Measurements from ENCODE around the gene FCRLB. TPM values are rescaled to one million over a fixed set of nuclear protein-coding genes. Genes with fewer than 3 reads are reported as not detected.
"Not testable (repeated sequence)": the region's sequence is repeated elsewhere in the genome, so short reads cannot be mapped to it uniquely, and the experiment has no call there.

The FCRLB gene
- total RNA-seq: 1 to 10 TPM in 1 of 2 donors, under 1 TPM in 1; 0.33 to 2.9 TPM
- under 1 TPM; 0.38 to 0.76 TPM for polyA plus RNA-seq

GRCh38 chr1:161720956-161721737, at the start of gene FCRLB:
Gene FCRLB, plus strand, starts transcription at chr1:161721544. Its CDS starts 1,129 bp downstream, at chr1:161722673.
- Histone ChIP-seq H3K36me3 (ENCODE audit: control insufficient read depth in 4 of 4, insufficient read depth in 3 of 4, low read depth in 1 of 4, low read length in 3 of 4) (no peaks in the 10 kb centered on the region), H3K9ac (ENCODE audit: low read depth in 1 of 2, low read length in 2 of 2) (no peak within 1 kb of the TSS), H3K4me1 (ENCODE audit: control insufficient read depth in 4 of 4, insufficient read depth in 4 of 4, low read length in 3 of 4) (peaks cover 2 to 7% (median 5%) of the 10 kb centered on the region in 4 donors), H3K4me3 (ENCODE audit: low read depth in 1 of 3, low read length in 3 of 3) (no peak within 1 kb of the TSS), H3K9me3 (ENCODE audit: control insufficient read depth in 4 of 4, low read length in 3 of 4) (no peaks in the 10 kb centered on the region), H3K27me3 (ENCODE audit: control insufficient read depth in 4 of 4, insufficient read depth in 4 of 4, low read length in 3 of 4) (no peaks in the 10 kb centered on the region), H3K27ac (ENCODE audit: low read depth in 1 of 2, low read length in 2 of 2) (no peak within 1 kb of the TSS)
- 59% methylated on average over 4 of the region's 4 CpGs for WGBS
- no peak for DNase-seq (ENCODE audit: low spot score)
- TF ChIP-seq, protein P1, sequence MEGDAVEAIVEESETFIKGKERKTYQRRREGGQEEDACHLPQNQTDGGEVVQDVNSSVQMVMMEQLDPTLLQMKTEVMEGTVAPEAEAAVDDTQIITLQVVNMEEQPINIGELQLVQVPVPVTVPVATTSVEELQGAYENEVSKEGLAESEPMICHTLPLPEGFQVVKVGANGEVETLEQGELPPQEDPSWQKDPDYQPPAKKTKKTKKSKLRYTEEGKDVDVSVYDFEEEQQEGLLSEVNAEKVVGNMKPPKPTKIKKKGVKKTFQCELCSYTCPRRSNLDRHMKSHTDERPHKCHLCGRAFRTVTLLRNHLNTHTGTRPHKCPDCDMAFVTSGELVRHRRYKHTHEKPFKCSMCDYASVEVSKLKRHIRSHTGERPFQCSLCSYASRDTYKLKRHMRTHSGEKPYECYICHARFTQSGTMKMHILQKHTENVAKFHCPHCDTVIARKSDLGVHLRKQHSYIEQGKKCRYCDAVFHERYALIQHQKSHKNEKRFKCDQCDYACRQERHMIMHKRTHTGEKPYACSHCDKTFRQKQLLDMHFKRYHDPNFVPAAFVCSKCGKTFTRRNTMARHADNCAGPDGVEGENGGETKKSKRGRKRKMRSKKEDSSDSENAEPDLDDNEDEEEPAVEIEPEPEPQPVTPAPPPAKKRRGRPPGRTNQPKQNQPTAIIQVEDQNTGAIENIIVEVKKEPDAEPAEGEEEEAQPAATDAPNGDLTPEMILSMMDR (IDR thresholded peaks at IDR 0.05; ENCODE audit: low read depth, low read length, missing input control): no peak
- TF ChIP-seq RAD21 (IDR thresholded peaks at IDR 0.05): no peak
- TF ChIP-seq, protein P2, sequence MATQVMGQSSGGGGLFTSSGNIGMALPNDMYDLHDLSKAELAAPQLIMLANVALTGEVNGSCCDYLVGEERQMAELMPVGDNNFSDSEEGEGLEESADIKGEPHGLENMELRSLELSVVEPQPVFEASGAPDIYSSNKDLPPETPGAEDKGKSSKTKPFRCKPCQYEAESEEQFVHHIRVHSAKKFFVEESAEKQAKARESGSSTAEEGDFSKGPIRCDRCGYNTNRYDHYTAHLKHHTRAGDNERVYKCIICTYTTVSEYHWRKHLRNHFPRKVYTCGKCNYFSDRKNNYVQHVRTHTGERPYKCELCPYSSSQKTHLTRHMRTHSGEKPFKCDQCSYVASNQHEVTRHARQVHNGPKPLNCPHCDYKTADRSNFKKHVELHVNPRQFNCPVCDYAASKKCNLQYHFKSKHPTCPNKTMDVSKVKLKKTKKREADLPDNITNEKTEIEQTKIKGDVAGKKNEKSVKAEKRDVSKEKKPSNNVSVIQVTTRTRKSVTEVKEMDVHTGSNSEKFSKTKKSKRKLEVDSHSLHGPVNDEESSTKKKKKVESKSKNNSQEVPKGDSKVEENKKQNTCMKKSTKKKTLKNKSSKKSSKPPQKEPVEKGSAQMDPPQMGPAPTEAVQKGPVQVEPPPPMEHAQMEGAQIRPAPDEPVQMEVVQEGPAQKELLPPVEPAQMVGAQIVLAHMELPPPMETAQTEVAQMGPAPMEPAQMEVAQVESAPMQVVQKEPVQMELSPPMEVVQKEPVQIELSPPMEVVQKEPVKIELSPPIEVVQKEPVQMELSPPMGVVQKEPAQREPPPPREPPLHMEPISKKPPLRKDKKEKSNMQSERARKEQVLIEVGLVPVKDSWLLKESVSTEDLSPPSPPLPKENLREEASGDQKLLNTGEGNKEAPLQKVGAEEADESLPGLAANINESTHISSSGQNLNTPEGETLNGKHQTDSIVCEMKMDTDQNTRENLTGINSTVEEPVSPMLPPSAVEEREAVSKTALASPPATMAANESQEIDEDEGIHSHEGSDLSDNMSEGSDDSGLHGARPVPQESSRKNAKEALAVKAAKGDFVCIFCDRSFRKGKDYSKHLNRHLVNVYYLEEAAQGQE (IDR thresholded peaks at IDR 0.05): no peak
- no peak for TF ChIP-seq TAF1 (conservative IDR thresholded peaks at IDR 0.05)
- no peak for TF ChIP-seq HNF4A (conservative IDR thresholded peaks at IDR 0.05)
- no peak for TF ChIP-seq SP1 (IDR thresholded peaks at IDR 0.05)
- no peak for TF ChIP-seq MAX (IDR thresholded peaks at IDR 0.05)
- TF ChIP-seq NR2F2 (IDR thresholded peaks at IDR 0.05): no peak
- TF ChIP-seq ATF3 (IDR thresholded peaks at IDR 0.05): no peak
- TF ChIP-seq RXRA (IDR thresholded peaks at IDR 0.05): no peak
- no peak for TF ChIP-seq HNF4G (IDR thresholded peaks at IDR 0.05)
- no peak for TF ChIP-seq JUND (IDR thresholded peaks at IDR 0.05)
- no peak for TF ChIP-seq FOXA1 (IDR thresholded peaks at IDR 0.05)
- no peak for TF ChIP-seq EGR1 (IDR thresholded peaks at IDR 0.05; ENCODE audit: low read depth in 2 of 2)
- TF ChIP-seq GABPA (IDR thresholded peaks at IDR 0.05 in 1 of 2, conservative IDR thresholded peaks at IDR 0.05 in 1 of 2): no peak

DNA sequence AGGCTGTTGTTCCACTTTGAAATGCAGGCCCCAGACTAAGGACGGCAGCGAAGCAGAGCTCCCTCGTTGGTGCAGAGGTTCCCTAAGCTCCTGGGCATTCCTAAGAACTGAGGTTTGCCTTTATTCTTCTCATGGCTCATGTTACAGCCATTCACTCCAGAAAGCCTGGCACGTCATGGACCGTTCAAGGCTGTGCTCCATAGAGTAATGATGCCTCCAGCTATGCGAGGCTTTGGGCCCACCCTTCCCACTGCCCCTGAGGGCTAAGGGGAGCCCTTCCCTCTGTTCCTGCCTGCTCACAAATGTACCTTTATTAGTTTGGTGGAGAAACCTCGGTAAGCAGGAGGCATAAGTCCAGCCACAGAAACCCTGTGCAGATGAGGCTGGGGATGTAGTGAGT, 47.9 kb upstream of the FCRLB start:
- H3K27me3 ChIP-seq (ENCODE audit: control insufficient read depth in 4 of 4, insufficient read depth in 4 of 4, low read length in 3 of 4); DNase-seq (ENCODE audit: low spot score); H3K4me3 ChIP-seq (ENCODE audit: low read depth in 1 of 3, low read length in 3 of 3); H3K9ac ChIP-seq (ENCODE audit: low read depth in 1 of 2, low read length in 2 of 2); H3K27ac ChIP-seq (ENCODE audit: low read depth in 1 of 2, low read length in 2 of 2); H3K9me3 ChIP-seq (ENCODE audit: control insufficient read depth in 4 of 4, low read length in 3 of 4); H3K36me3 ChIP-seq (ENCODE audit: control insufficient read depth in 4 of 4, insufficient read depth in 3 of 4, low read depth in 1 of 4, low read length in 3 of 4): not testable (repeated sequence)
- 96% methylated on average over 7 of the region's 7 CpGs for WGBS
- H3K4me1 ChIP-seq (ENCODE audit: control insufficient read depth in 4 of 4, insufficient read depth in 4 of 4, low read length in 3 of 4): peaks cover 4 to 20% (median 17%) of the 10 kb centered on the region in 4 donors

DNA sequence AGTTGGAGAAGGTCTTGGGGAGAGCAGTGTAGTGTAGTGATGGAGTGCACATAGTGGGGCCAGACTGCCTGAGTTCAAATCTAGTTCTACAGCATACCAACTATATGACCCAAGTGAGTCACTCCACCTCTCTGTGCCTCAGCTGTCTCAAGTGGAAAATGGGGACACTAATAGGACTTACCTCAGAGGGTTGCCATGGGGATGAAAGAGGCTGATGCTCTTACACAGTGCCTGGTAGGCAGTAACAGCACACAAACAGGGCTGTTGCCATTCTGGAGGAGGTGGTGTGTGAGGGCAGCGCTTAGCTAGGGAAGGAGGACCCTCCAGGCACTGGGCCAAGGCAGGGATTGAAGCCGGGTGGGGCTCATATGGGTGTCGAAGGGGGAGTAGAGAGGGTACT, 46.9 kb upstream of the FCRLB start:
- H3K4me1 ChIP-seq (ENCODE audit: control insufficient read depth in 4 of 4, insufficient read depth in 4 of 4, low read length in 3 of 4): peaks cover 4 to 24% (median 19%) of the 10 kb centered on the region in 4 donors
- not testable (repeated sequence) for H3K4me3 ChIP-seq (ENCODE audit: low read depth in 1 of 3, low read length in 3 of 3); H3K9me3 ChIP-seq (ENCODE audit: control insufficient read depth in 4 of 4, low read length in 3 of 4); H3K36me3 ChIP-seq (ENCODE audit: control insufficient read depth in 4 of 4, insufficient read depth in 3 of 4, low read depth in 1 of 4, low read length in 3 of 4); H3K9ac ChIP-seq (ENCODE audit: low read depth in 1 of 2, low read length in 2 of 2); H3K27ac ChIP-seq (ENCODE audit: low read depth in 1 of 2, low read length in 2 of 2); H3K27me3 ChIP-seq (ENCODE audit: control insufficient read depth in 4 of 4, insufficient read depth in 4 of 4, low read length in 3 of 4); DNase-seq (ENCODE audit: low spot score)
- WGBS: 97% methylated on average over 2 of the region's 3 CpGs

DNA sequence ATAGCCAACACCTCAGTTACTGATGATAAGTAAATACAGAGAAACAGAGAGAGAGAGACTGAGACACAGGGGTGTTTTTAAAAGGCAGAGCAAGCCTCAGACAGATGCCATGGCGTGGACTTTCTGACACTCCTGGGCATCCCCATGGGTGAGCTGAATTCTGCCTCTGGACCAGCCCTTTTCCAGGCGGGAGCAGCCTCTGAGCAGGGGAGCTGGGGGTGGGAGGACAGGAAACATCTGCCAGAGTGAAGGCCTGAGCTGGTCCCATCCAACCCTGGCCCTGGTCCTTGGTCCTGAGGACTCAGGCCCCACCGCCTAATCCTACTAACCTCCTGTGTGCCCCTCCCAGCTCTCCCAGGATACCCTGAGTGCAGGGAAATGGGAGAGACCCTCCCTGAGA, 46.4 kb upstream of the FCRLB start:
- not testable (repeated sequence) for H3K36me3 ChIP-seq (ENCODE audit: control insufficient read depth in 4 of 4, insufficient read depth in 3 of 4, low read depth in 1 of 4, low read length in 3 of 4); DNase-seq (ENCODE audit: low spot score); H3K9ac ChIP-seq (ENCODE audit: low read depth in 1 of 2, low read length in 2 of 2); H3K27me3 ChIP-seq (ENCODE audit: control insufficient read depth in 4 of 4, insufficient read depth in 4 of 4, low read length in 3 of 4); H3K4me3 ChIP-seq (ENCODE audit: low read depth in 1 of 3, low read length in 3 of 3); H3K9me3 ChIP-seq (ENCODE audit: control insufficient read depth in 4 of 4, low read length in 3 of 4); H3K27ac ChIP-seq (ENCODE audit: low read depth in 1 of 2, low read length in 2 of 2)
- peaks cover 4 to 24% (median 19%) of the 10 kb centered on the region in 4 donors for H3K4me1 ChIP-seq (ENCODE audit: control insufficient read depth in 4 of 4, insufficient read depth in 4 of 4, low read length in 3 of 4)
- 94% methylated on average over 3 of the region's 3 CpGs for WGBS
